NT2/D1 (cell line): Measurements from ENCODE around the gene AGMO.

ENCODE experiments used
- SUZ12 ChIP-seq: IDR thresholded peaks from 2 replicates; pipeline ENCODE4 v1.6.1; 2011; ENCODE audit not compliant: insufficient read length, insufficient read depth; ENCODE audit errors: extremely low read depth
- YY1 ChIP-seq: IDR thresholded peaks from 2 replicates; pipeline ENCODE4 v1.6.1; 2011; ENCODE audit not compliant: insufficient read length, insufficient read depth
- ZNF274 ChIP-seq: IDR thresholded peaks from 2 replicates; pipeline ENCODE4 v1.6.1; 2011; ENCODE audit warnings: mild to moderate bottlenecking, low read depth, low read length

- TF ChIP-seq ZNF274 (no peak), SUZ12 (no peak), YY1 (no peak)
Observed at GRCh38 chr7:15418264-15418663, 143.6 kb downstream of the AGMO start.
